H7 (cell line): ENCODE results near the gene SELENOK. TPM values are rescaled to one million over a fixed set of nuclear protein-coding genes. Genes with fewer than 3 reads are reported as not detected.

Source experiments
- DNase-seq: peaks from one replicate; pipeline ENCODE4 v3.0.0; 2012
- H3K27me3 ChIP-seq: 2 replicates; pipeline ENCODE4 v1.6.0; 2011; ENCODE audit warnings: mild to moderate bottlenecking, low read length; ENCODE audit not compliant: control insufficient read depth, insufficient read depth
- H3K36me3 ChIP-seq: replicated peaks from 2 replicates; pipeline ENCODE4 v1.5.1; 2011; ENCODE audit warnings: low read length; ENCODE audit not compliant: control insufficient read depth, insufficient read depth
- H3K4me3 ChIP-seq: 2 replicates; pipeline ENCODE4 v1.5.1; 2011; ENCODE audit warnings: low read depth, mild to moderate bottlenecking, control low read depth, low read length, moderate library complexity; ENCODE audit not compliant: insufficient read depth
- total RNA-seq: library from RNA; depleted of rRNA; stranded (reverse); fragments of >200 nt; shearing (Covaris generic); gene quantifications from 2 replicates; pipeline ENCODE4 v1.2.3, GENCODE V29; 2014

SELENOK gene
- total RNA-seq, 1 experiment from 2014 or later: 44.1 TPM

GRCh38 chr3:53900666-53901331 is 9.1 kb upstream of the SELENOK start:
- no peaks in the 10 kb centered on the region for H3K36me3 ChIP-seq
- no peak for DNase-seq
- H3K4me3 ChIP-seq: no peak overlapping the region
- H3K27me3 ChIP-seq: no peaks in the 10 kb centered on the region

GRCh38 chr3:53899750-53900149 is 8.1 kb upstream of the SELENOK start:
- Histone ChIP-seq H3K36me3 (no peaks in the 10 kb centered on the region), H3K27me3 (no peaks in the 10 kb centered on the region; the same call in 1 of the 2 replicates), H3K4me3 (no peak overlapping the region)
- DNase-seq: no peak

- no peak for DNase-seq
- Histone ChIP-seq H3K36me3 (no peaks in the 10 kb centered on the region), H3K4me3 (peak overlapping the region; percentile 95), H3K27me3 (no peaks in the 10 kb centered on the region; the same call in 1 of the 2 replicates)
Observed at GRCh38 chr3:53892286-53892637, 603 bp upstream of the SELENOK start.

- Histone ChIP-seq H3K36me3 (peaks cover 2% of the 10 kb centered on the region), H3K27me3 (no peaks in the 10 kb centered on the region; the same call in 1 of the 2 replicates), H3K4me3 (peak overlapping the region; percentile 95)
- DNase-seq: no peak
Observed at GRCh38 chr3:53890726-53891475, 758 bp downstream of the SELENOK start.

GRCh38 chr3:53888232-53888631 is 3.4 kb downstream of the SELENOK start:
- Histone ChIP-seq H3K36me3 (peaks cover 4% of the 10 kb centered on the region), H3K4me3 (no peak overlapping the region), H3K27me3 (no peaks in the 10 kb centered on the region)
- DNase-seq: no peak

- no peak for DNase-seq
- Histone ChIP-seq H3K27me3 (no peaks in the 10 kb centered on the region), H3K4me3 (no peak overlapping the region), H3K36me3 (peaks cover 4% of the 10 kb centered on the region)
Observed at GRCh38 chr3:53887446-53887845, 4.2 kb downstream of the SELENOK start.

- DNase-seq: no peak
- H3K4me3 ChIP-seq: no peak overlapping the region
- H3K36me3 ChIP-seq: peaks cover 4% of the 10 kb centered on the region
- no peaks in the 10 kb centered on the region for H3K27me3 ChIP-seq
Observed at GRCh38 chr3:53885239-53885638, 6.4 kb downstream of the SELENOK start.

- DNase-seq: no peak
- Histone ChIP-seq H3K27me3 (no peaks in the 10 kb centered on the region), H3K4me3 (no peak overlapping the region), H3K36me3 (peaks cover 7% of the 10 kb centered on the region)
Observed at GRCh38 chr3:53884623-53885022, 7.0 kb downstream of the SELENOK start.

GRCh38 chr3:53883008-53883407 is 8.7 kb downstream of the SELENOK start:
- no peak for DNase-seq
- peaks cover 13% of the 10 kb centered on the region for H3K36me3 ChIP-seq
- H3K4me3 ChIP-seq: no peak overlapping the region
- no peaks in the 10 kb centered on the region for H3K27me3 ChIP-seq

- DNase-seq: peak; percentile 97
- Histone ChIP-seq H3K4me3 (peak within 1 kb of the TSS; percentile 74), H3K36me3 (peaks cover 20% of the 10 kb centered on the region), H3K27me3 (no peaks in the 10 kb centered on the region)
Observed at GRCh38 chr3:53881691-53882593, 9.7 kb downstream of the SELENOK start, which contains the start of gene ACTR8. TSS of gene ACTR8 (minus strand) at chr3:53882152. CDS start at chr3:53882101, 51 bp downstream.

GRCh38 chr3:53880396-53881345 is 11.0 kb downstream of the SELENOK start:
- DNase-seq: peak; percentile 34
- H3K36me3 ChIP-seq: peaks cover 20% of the 10 kb centered on the region
- peak overlapping the region; percentile 74 for H3K4me3 ChIP-seq
- no peaks in the 10 kb centered on the region for H3K27me3 ChIP-seq

- Histone ChIP-seq H3K4me3 (no peak overlapping the region), H3K27me3 (no peaks in the 10 kb centered on the region), H3K36me3 (peaks cover 18% of the 10 kb centered on the region)
- no peak for DNase-seq
Observed at GRCh38 chr3:53865732-53866499, 25.7 kb downstream of the SELENOK start.

- no peak for DNase-seq
- Histone ChIP-seq H3K36me3 (peaks cover 9% of the 10 kb centered on the region), H3K4me3 (no peak overlapping the region), H3K27me3 (no peaks in the 10 kb centered on the region)
Observed at GRCh38 chr3:53863145-53863544, 28.5 kb downstream of the SELENOK start.
